CD4-positive, CD25-positive, alpha-beta regulatory T cell (primary cell): Measurements from ENCODE around the gene NPHP3. TPM values are rescaled to one million over a fixed set of nuclear protein-coding genes. Genes with fewer than 3 reads are reported as not detected.

Experiments used
- ATAC-seq, 2 donors: fragments of 150-1000 bp; cut with Tn5 transposase; one replicate each; pipeline ENCODE4 v1.10.0; 2021; ENCODE audit warnings: low read depth in 2 of 2, moderate number of reproducible peaks in 2 of 2, moderate library complexity in 1 of 2
- DNase-seq, 3 donors: peaks; one replicate each; pipeline versions ENCODE4 v3.0.0 to v3.0.0-alpha.2; 2012 to 2022; ENCODE audit warnings: mixed read lengths in 1 of 3
- H3K27ac ChIP-seq: one replicate; pipeline ENCODE4 v1.7.0; 2013; ENCODE audit warnings: mild to moderate bottlenecking, low read length; ENCODE audit not compliant: insufficient read depth, poor library complexity, severe bottlenecking
- H3K27me3 ChIP-seq: one replicate; pipeline ENCODE4 v1.7.0; 2013; ENCODE audit warnings: low read length; ENCODE audit not compliant: control insufficient read depth, insufficient read depth
- H3K36me3 ChIP-seq: one replicate; pipeline ENCODE4 v1.7.0; 2013; ENCODE audit warnings: mild to moderate bottlenecking, low read length, moderate library complexity; ENCODE audit not compliant: control insufficient read depth, insufficient read depth
- H3K4me1 ChIP-seq: 2 replicates; pipeline ENCODE4 v1.7.0; 2013; ENCODE audit warnings: mild to moderate bottlenecking, low read length; ENCODE audit not compliant: insufficient read depth, control insufficient read depth, poor library complexity, severe bottlenecking
- H3K4me3 ChIP-seq: one replicate; pipeline ENCODE4 v1.7.0; 2013; ENCODE audit warnings: low read depth, mild to moderate bottlenecking, low read length, moderate library complexity
- H3K9me3 ChIP-seq, 2 experiments: 1 replicate in 1 of 2; 2 replicates in 1 of 2; pipeline ENCODE4 v1.7.0; 2013; ENCODE audit warnings: low read length in 2 of 2, mild to moderate bottlenecking in 1 of 2, moderate library complexity in 1 of 2; ENCODE audit not compliant: control insufficient read depth in 2 of 2
- H3K27ac Mint-ChIP-seq, 3 donors: one replicate each; pipeline ENCODE4 v1.8.0; 2020 to 2022; ENCODE audit warnings: mild to moderate bottlenecking in 3 of 3, mixed read lengths in 3 of 3, moderate library complexity in 2 of 3
- H3K27me3 Mint-ChIP-seq: one replicate; pipeline ENCODE4 v1.8.0; 2022; ENCODE audit warnings: mild to moderate bottlenecking, mixed read lengths
- H3K36me3 Mint-ChIP-seq: one replicate; pipeline ENCODE4 v1.8.0; 2020; ENCODE audit warnings: mixed read lengths
- H3K4me1 Mint-ChIP-seq, 4 donors: one replicate each; pipeline ENCODE4 v1.8.0; 2020 to 2022; ENCODE audit warnings: mixed read lengths in 4 of 4, mild to moderate bottlenecking in 1 of 4
- H3K4me3 Mint-ChIP-seq, 4 donors: one replicate each; pipeline ENCODE4 v1.8.0; 2020 to 2022; ENCODE audit warnings: mild to moderate bottlenecking in 4 of 4, mixed read lengths in 4 of 4, moderate library complexity in 3 of 4
- H3K9me3 Mint-ChIP-seq, 7 donors: one replicate each; pipeline ENCODE4 v1.8.0; 2020 to 2022; ENCODE audit warnings: mixed read lengths in 7 of 7, mild to moderate bottlenecking in 3 of 7, moderate library complexity in 2 of 7
- polyA plus RNA-seq, 4 donors: library from polyadenylated mRNA; unstranded; fragments of 300-500 nt; fragmentation: Illumina TruSeq; gene quantifications; one replicate each; pipeline ENCODE4 v1.2.3, GENCODE V29; 2021
- total RNA-seq: library from RNA; stranded (reverse); gene quantifications from one replicate; pipeline ENCODE4 v1.2.3, GENCODE V29; 2022

NPHP3 gene
- total and polyA plus RNA-seq, 5 donors from 2014 or later = 2.0 to 33.0 (median 6.5) TPM

DNA sequence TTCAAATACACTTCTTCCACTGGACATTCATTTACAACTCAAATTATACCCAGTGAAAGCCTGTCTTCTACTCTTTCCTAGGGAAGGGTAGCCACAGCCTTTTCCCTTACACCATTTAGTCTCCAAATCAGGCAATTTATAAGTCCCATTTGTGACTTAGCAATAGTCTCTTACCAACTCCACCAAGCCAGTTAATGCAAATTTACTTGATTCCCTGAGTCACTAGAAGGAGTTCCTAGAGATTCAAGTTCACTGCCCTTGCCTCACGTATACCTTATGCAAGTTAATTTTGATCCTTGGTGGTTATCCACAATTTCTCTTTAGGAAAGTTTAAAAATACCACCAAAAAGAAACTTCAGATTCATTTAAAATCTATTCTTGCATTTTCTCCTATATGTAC is 16.1 kb upstream of the NPHP3 start:
- peaks cover 0 to 4% (median 1%) of the 10 kb centered on the region in 4 donors for H3K4me1 Mint-ChIP-seq
- H3K9me3 Mint-ChIP-seq = peaks cover 0 to 2% (median 0%) of the 10 kb centered on the region in 7 donors
- H3K27me3 Mint-ChIP-seq = peaks cover 54% of the 10 kb centered on the region

DNA sequence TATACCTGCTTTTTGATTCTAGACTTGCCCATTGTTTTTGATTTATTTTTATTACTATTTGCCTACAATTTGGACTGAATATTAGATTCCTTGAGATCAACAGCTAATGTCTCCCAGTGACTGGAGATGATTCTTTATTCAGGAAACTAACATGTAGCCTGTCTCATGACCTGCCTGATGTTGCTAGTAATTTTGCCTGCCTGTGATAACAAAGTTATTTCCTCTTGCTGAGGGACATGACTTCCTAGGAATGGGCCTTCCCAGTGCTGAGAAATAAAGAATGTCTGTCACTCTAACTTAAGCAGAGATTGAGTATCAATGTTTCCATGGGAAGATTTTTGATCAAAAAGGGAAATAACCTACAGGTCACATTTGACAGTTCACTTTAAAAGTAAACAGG is 13.4 kb upstream of the NPHP3 start:
- H3K27ac ChIP-seq = no peak overlapping the region
- Mint-ChIP-seq H3K9me3 (no peaks in the 10 kb centered on the region), H3K4me3 (no peak overlapping the region), H3K27ac (no peak overlapping the region), H3K36me3 (no peaks in the 10 kb centered on the region), H3K27me3 (peaks cover 59% of the 10 kb centered on the region), H3K4me1 (peaks cover 0 to 2% (median 1%) of the 10 kb centered on the region in 4 donors)
- H3K27me3 ChIP-seq = peaks cover 29% of the 10 kb centered on the region
- H3K4me3 ChIP-seq = no peak overlapping the region
- no peaks in the 10 kb centered on the region for H3K36me3 ChIP-seq
- H3K9me3 ChIP-seq = no peaks in the 10 kb centered on the region
- H3K4me1 ChIP-seq = no peaks in the 10 kb centered on the region
- DNase-seq (no peak), ATAC-seq (no peak)

More for the DNA sequence above, 16.1 kb upstream of the NPHP3 start:
- Histone ChIP-seq H3K4me1 (no peaks in the 10 kb centered on the region), H3K4me3 (no peak overlapping the region), H3K9me3 (no peaks in the 10 kb centered on the region), H3K27me3 (peaks cover 16% of the 10 kb centered on the region), H3K27ac (no peak overlapping the region), H3K36me3 (no peaks in the 10 kb centered on the region)
- H3K4me3 Mint-ChIP-seq = no peak overlapping the region
- ATAC-seq (no peak), DNase-seq (no peak)
- H3K36me3 Mint-ChIP-seq = no peaks in the 10 kb centered on the region
- H3K27ac Mint-ChIP-seq = no peak overlapping the region

DNA sequence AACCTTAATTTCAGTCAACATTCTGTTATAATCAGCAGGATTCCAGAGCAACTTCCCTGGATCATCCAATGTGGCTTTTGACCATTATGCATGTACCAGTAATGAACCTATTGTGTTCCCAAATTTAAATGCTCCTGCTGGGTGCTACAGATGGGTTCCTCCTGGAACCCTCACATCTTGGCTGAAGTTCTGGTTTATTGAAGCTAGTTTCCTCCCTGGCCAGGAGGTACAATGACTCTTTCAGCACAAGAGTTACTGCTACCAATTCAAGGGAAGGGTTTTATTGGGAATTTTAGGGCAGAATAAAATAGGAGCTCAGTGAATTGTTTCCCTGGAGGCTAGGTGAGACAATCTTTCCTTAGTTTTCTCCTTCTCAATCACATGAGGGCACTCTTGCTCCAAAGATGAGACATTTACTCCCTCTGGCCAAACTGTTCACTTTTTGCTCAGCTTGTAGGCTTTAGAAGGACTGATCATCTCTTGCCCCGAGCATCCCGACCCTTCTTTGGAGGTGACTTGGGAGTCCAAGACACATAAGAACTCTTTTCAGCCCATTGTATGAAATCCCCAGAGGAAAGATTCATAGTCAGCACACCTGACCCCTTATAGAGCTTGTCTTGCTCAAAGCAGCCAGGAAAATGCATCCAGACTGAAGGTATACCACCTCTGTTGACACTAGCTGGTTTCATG is 8.8 kb upstream of the NPHP3 start:
- no peak overlapping the region for H3K27ac ChIP-seq
- H3K9me3 ChIP-seq = no peaks in the 10 kb centered on the region
- Mint-ChIP-seq H3K4me1 (peaks cover 0 to 6% (median 3%) of the 10 kb centered on the region in 4 donors), H3K27ac (no peak overlapping the region), H3K27me3 (peaks cover 47% of the 10 kb centered on the region), H3K4me3 (no peak overlapping the region), H3K9me3 (no peaks in the 10 kb centered on the region), H3K36me3 (no peaks in the 10 kb centered on the region)
- DNase-seq = peak in 1 of 3 donors; percentile 42
- ATAC-seq = no peak
- H3K27me3 ChIP-seq = peaks cover 44% of the 10 kb centered on the region
- H3K36me3 ChIP-seq = no peaks in the 10 kb centered on the region
- H3K4me1 ChIP-seq = no peaks in the 10 kb centered on the region
- no peak overlapping the region for H3K4me3 ChIP-seq

DNA sequence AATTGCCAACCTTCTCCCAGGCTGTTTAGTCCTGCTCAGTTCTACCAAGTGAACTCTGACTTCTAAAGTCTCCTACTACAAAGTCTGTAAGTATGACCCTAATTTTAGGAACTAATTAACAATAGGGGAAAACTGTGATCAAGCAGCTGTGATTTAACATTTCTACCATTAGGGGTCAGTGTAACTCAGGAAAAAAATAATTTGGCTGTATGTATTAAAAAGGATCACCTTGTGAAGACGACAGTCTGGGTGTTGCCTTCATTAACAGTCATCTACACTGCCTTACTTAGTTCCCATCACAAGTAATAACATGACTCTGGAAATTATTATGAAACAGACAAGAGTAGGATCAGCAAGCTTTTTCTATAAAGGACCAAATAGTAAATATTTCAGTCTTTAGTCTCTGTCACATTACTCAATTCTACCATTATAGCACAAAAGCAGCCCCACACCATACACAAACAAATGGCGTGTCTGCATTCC is 4.2 kb upstream of the NPHP3 start:
- DNase-seq = peak in 2 of 3 donors; percentile 65 to 70
- Histone ChIP-seq H3K36me3 (no peaks in the 10 kb centered on the region), H3K4me3 (no peak overlapping the region), H3K27ac (no peak overlapping the region), H3K4me1 (peaks cover 10% of the 10 kb centered on the region), H3K27me3 (peaks cover 22% of the 10 kb centered on the region), H3K9me3 (no peaks in the 10 kb centered on the region)
- H3K36me3 Mint-ChIP-seq = no peaks in the 10 kb centered on the region
- no peak overlapping the region for H3K27ac Mint-ChIP-seq
- peaks cover 6 to 17% (median 13%) of the 10 kb centered on the region in 4 donors for H3K4me1 Mint-ChIP-seq
- peaks cover 33% of the 10 kb centered on the region for H3K27me3 Mint-ChIP-seq
- no peak for ATAC-seq
- peak overlapping the region in 2 of 4 donors; percentile 31 to 73 for H3K4me3 Mint-ChIP-seq
- H3K9me3 Mint-ChIP-seq = no peaks in the 10 kb centered on the region

DNA sequence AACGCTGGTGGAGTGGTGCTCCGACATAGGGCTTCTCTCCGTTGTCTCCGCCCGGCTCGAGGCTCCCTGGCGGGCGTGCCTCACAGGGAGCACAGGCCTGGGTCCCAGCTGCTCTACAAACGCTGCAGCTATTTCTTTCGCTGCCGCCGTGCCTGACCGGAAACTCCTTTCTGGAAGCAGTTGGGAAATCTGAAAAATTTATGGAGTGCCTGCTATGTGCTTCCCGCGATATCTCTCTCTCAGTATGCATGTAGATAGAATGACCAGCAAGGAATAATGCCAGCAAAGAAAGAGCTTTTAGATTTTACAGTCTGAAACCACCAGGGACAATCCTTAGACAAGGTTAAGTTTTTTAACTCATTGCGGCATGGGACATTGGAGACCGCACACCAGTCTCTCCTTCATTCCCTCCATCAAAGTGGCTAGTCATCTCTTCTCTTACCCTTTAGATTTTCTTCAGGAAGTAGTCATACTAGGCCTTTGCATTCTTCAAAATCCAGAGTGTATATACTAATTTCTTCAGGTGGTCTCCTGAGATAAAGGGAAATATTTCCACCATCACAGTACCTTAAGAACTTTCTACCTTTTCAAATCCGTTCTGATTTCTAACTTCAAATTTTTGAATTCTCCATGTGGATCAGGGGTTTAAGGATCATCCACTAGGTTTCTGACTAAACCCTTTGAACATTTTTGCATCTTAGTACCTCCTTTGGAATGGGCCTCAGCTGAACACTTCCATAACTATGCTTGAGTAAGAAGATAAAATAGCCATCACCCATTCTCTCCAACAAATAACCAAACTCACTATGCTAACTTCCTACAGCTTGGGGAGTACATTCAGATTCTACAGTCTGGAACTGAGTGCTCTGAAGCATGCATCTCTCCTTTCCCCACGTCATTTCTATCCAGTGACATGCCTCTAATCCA is 1.1 kb upstream of the NPHP3 start:
- no peak for DNase-seq
- Mint-ChIP-seq H3K4me1 (peaks cover 26 to 46% (median 38%) of the 10 kb centered on the region in 4 donors), H3K9me3 (no peaks in the 10 kb centered on the region), H3K4me3 (peak overlapping the region; percentile 87 to 97 (median 92)), H3K27me3 (peaks cover 6% of the 10 kb centered on the region), H3K27ac (peak overlapping the region; percentile 57 to 90 (median 89)), H3K36me3 (peaks cover 8% of the 10 kb centered on the region)
- H3K36me3 ChIP-seq = peaks cover 4% of the 10 kb centered on the region
- H3K9me3 ChIP-seq = no peaks in the 10 kb centered on the region
- no peak for ATAC-seq
- H3K27ac ChIP-seq = peak overlapping the region; percentile 69
- H3K4me1 ChIP-seq = peaks cover 32% of the 10 kb centered on the region
- peak overlapping the region; percentile 84 for H3K4me3 ChIP-seq
- no peaks in the 10 kb centered on the region for H3K27me3 ChIP-seq

DNA sequence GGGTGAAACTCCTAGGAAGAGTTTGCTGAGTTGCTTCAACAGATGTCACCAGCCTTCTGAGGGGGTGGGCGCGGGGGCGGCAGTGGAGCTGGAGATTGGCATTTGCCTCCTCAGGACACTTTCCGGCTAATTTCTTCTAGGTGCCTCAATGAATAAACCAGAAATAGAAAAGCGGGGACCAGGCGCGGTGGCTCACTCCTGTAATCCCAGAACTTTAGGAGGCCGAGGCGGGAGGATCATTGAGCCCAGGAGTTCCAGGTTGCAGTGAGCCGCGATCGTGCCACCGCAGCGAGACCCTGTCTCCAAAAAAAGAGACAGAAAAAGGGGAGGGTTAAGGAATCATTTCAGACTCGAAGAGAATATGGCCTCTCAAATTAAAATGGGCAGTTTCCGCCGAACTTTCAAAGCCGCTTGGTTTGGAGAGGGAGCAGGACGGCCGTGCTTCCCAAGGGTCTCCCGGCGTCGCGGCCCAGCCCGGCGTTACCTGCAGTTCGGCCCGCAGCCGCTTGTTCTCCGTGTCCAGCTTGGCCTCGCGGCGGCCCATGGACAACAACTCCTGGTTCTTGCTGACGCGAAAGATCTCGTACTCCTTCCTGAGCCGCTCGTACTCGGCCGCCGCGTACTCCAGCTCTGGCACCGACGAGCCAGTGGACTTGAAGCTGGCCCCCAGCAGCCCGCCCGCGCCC is 587 bp downstream of the NPHP3 start:
- no peaks in the 10 kb centered on the region for H3K9me3 ChIP-seq
- H3K4me1 Mint-ChIP-seq = peaks cover 31 to 51% (median 41%) of the 10 kb centered on the region in 4 donors
- ATAC-seq (peak; percentile 6 to 12), DNase-seq (peak in 2 of 3 donors; percentile 28 to 65)
- peak overlapping the region; percentile 34 to 90 (median 88) for H3K27ac Mint-ChIP-seq
- peaks cover 18% of the 10 kb centered on the region for H3K36me3 ChIP-seq
- H3K4me1 ChIP-seq = peaks cover 32% of the 10 kb centered on the region
- H3K9me3 Mint-ChIP-seq = no peaks in the 10 kb centered on the region
- H3K27me3 Mint-ChIP-seq = no peaks in the 10 kb centered on the region
- peak overlapping the region; percentile 92 to 99 (median 96) for H3K4me3 Mint-ChIP-seq
- no peaks in the 10 kb centered on the region for H3K27me3 ChIP-seq
- H3K36me3 Mint-ChIP-seq = peaks cover 11% of the 10 kb centered on the region
- H3K27ac ChIP-seq = peak overlapping the region; percentile 76
- H3K4me3 ChIP-seq = peak overlapping the region; percentile 80

DNA sequence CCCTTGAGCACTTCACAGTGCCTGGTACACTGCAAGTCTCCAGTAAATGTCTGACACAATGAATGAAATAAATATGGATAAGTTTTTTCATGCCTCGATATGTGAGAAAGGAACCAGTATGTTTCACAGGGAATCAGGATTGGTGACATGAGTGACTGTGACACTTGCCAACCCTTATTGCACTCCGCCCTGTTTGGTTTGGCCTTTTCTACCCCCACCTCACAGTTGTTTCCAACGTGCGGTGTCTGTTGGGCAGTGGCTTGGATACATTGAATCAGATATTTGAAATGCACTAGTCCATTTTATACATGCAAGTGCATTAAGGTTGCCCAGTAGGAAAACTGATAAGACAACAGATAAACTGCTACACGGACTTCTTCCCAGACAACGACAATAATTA is 2.0 kb downstream of the NPHP3 start:
- Mint-ChIP-seq H3K27me3 (no peaks in the 10 kb centered on the region), H3K4me3 (peak overlapping the region; percentile 92 to 99 (median 96)), H3K4me1 (peaks cover 24 to 61% (median 50%) of the 10 kb centered on the region in 4 donors), H3K36me3 (peaks cover 14% of the 10 kb centered on the region), H3K9me3 (no peaks in the 10 kb centered on the region), H3K27ac (peak overlapping the region in 2 of 3 donors; percentile 48 to 88)
- H3K36me3 ChIP-seq = peaks cover 31% of the 10 kb centered on the region
- no peaks in the 10 kb centered on the region for H3K9me3 ChIP-seq
- no peak overlapping the region for H3K27ac ChIP-seq
- peak overlapping the region; percentile 55 for H3K4me3 ChIP-seq
- peaks cover 33% of the 10 kb centered on the region for H3K4me1 ChIP-seq
- DNase-seq (no peak), ATAC-seq (no peak)
- H3K27me3 ChIP-seq = no peaks in the 10 kb centered on the region
